ENCODE data around the gene STMP1. TPM values are rescaled to one million over a fixed set of nuclear protein-coding genes. Genes with fewer than 3 reads are reported as not detected.
A peak's percentile ranks its signal among the peaks of the same experiment; 100 is the strongest.

Gene STMP1
- total and polyA plus RNA-seq, 7 donors, result 17.1 to 42.0 (median 25.1) TPM

GRCh38 chr7:135670179-135670578 lies 7.9 kb downstream of the STMP1 start:
- intact Hi-C loops (cut with DNase I), result loop anchor here (5.0 kb wide), 3 partner anchors 37 to 337 kb away; no protein-coding TSS in a partner anchor
- peak overlapping the region; percentile 59 for H3K27ac ChIP-seq
- H3K4me1 ChIP-seq, result peaks cover 74% of the 10 kb centered on the region
- no peaks in the 10 kb centered on the region for H3K9me3 ChIP-seq
- H3K36me3 ChIP-seq (ENCODE audit: insufficient read depth in 1 of 2, low read depth in 1 of 2), result peaks cover 0 to 12% of the 10 kb centered on the region in 2 donors
- ATAC-seq, result peak; percentile 49 to 61 (median 58)
- no peak for DNase-seq
- H3K4me3 ChIP-seq, result no peak overlapping the region
- H3K27me3 ChIP-seq (ENCODE audit: insufficient read depth in 3 of 3, low read length in 2 of 3), result no peaks in the 10 kb centered on the region
- no peak for TF ChIP-seq CTCF (IDR thresholded peaks at IDR 0.05)
- 8 to 24% (median 12%) methylated on average over 1 of the region's 1 CpG for WGBS, 3 donors

- peaks cover 77% of the 10 kb centered on the region for H3K4me1 ChIP-seq
- intact Hi-C loops (cut with DNase I), result loop anchor here (5.0 kb wide), 3 partner anchors 35 to 335 kb away; no protein-coding TSS in a partner anchor
- peaks cover 0 to 27% of the 10 kb centered on the region in 2 donors for H3K36me3 ChIP-seq (ENCODE audit: insufficient read depth in 1 of 2, low read depth in 1 of 2)
- no peaks in the 10 kb centered on the region for H3K9me3 ChIP-seq
- H3K27ac ChIP-seq, result peak overlapping the region; percentile 59
- DNase-seq (no peak), ATAC-seq (peak; percentile 68 to 78 (median 72))
- WGBS, 3 donors, result 16 to 34% (median 17%) methylated on average over 3 of the region's 3 CpGs
- no peaks in the 10 kb centered on the region for H3K27me3 ChIP-seq (ENCODE audit: insufficient read depth in 3 of 3, low read length in 2 of 3)
- H3K4me3 ChIP-seq, result no peak overlapping the region
- TF ChIP-seq CTCF (IDR thresholded peaks at IDR 0.05), result peak; percentile 78
Observed at GRCh38 chr7:135672560-135673359, 10.4 kb downstream of the STMP1 start.

GRCh38 chr7:135673360-135673706 lies 11.0 kb downstream of the STMP1 start:
- H3K27me3 ChIP-seq (ENCODE audit: insufficient read depth in 3 of 3, low read length in 2 of 3), result no peaks in the 10 kb centered on the region
- TF ChIP-seq CTCF (IDR thresholded peaks at IDR 0.05), result no peak
- peaks cover 0 to 33% of the 10 kb centered on the region in 2 donors for H3K36me3 ChIP-seq (ENCODE audit: insufficient read depth in 1 of 2, low read depth in 1 of 2)
- H3K27ac ChIP-seq, result peak overlapping the region; percentile 59
- WGBS, 3 donors, result 74 to 80% (median 75%) methylated on average over 6 of the region's 6 CpGs
- peaks cover 77% of the 10 kb centered on the region for H3K4me1 ChIP-seq
- no peak overlapping the region for H3K4me3 ChIP-seq
- ATAC-seq, result no peak
- H3K9me3 ChIP-seq, result no peaks in the 10 kb centered on the region
- no peak for DNase-seq
- intact Hi-C loops (cut with DNase I), result loop anchor here (5.0 kb wide), 3 partner anchors 34 to 334 kb away; no protein-coding TSS in a partner anchor

GRCh38 chr7:135678612-135679575 lies 16.6 kb downstream of the STMP1 start:
- peak; percentile 72 to 79 for DNase-seq
- intact Hi-C loops (cut with DNase I), result no loop called here
- no peak for TF ChIP-seq CTCF (IDR thresholded peaks at IDR 0.05)
- Histone ChIP-seq H3K27ac (peak overlapping the region; percentile 56), H3K9me3 (no peaks in the 10 kb centered on the region), H3K36me3 (ENCODE audit: insufficient read depth in 1 of 2, low read depth in 1 of 2) (peaks cover 0 to 28% of the 10 kb centered on the region in 2 donors), H3K27me3 (ENCODE audit: insufficient read depth in 3 of 3, low read length in 2 of 3) (no peaks in the 10 kb centered on the region), H3K4me3 (no peak overlapping the region), H3K4me1 (peaks cover 46% of the 10 kb centered on the region)
- ATAC-seq, result peak; percentile 77 to 89 (median 88)
- 41 to 55% (median 47%) methylated on average over 4 of the region's 4 CpGs for WGBS, 3 donors

Data from psoas muscle (tissue), 8 donors.